ENCODE data around the gene PROCA1. TPM values are rescaled to one million over a fixed set of nuclear protein-coding genes. Genes with fewer than 3 reads are reported as not detected.

PROCA1 gene
- total and polyA plus RNA-seq, 8 donors, result 1.9 to 8.3 (median 6.5) TPM

DNA sequence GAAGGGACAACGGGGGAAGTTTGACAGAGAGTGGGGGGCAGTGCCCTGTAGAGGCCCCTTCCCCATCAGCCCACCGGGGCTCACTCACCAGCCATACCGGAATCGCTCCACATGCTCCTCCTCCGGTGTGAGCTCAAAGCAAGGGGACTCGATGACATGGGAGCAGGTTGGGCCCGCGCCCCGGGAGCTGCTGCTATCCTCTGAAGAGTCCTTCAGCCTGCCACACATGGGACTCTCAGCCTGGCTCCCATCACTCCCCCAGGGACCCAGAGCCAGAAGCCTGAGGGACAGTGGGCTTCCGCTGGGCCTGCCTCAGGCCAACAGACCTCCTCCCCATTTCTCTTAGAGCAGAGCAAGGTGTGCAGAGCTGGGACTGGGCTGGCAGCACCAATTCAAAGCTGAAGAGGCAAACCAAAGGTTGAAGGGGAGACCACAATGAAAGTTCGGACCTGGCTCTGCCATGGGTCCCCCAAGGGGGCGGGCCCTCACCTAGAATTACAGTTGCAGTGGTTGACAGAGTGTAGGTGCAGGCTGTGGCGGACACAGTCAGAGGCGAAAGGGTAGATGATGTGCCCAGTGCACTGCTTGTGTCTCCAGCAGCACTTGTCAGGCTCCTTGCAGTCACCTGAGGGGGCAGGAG lies 7.3 kb downstream of the PROCA1 start:
- H3K9me3 ChIP-seq, result no peaks in the 10 kb centered on the region
- no peaks in the 10 kb centered on the region for H3K4me1 ChIP-seq
- no peaks in the 10 kb centered on the region for H3K27me3 ChIP-seq
- H3K27ac ChIP-seq, result no peak overlapping the region
- TF ChIP-seq, protein P1, sequence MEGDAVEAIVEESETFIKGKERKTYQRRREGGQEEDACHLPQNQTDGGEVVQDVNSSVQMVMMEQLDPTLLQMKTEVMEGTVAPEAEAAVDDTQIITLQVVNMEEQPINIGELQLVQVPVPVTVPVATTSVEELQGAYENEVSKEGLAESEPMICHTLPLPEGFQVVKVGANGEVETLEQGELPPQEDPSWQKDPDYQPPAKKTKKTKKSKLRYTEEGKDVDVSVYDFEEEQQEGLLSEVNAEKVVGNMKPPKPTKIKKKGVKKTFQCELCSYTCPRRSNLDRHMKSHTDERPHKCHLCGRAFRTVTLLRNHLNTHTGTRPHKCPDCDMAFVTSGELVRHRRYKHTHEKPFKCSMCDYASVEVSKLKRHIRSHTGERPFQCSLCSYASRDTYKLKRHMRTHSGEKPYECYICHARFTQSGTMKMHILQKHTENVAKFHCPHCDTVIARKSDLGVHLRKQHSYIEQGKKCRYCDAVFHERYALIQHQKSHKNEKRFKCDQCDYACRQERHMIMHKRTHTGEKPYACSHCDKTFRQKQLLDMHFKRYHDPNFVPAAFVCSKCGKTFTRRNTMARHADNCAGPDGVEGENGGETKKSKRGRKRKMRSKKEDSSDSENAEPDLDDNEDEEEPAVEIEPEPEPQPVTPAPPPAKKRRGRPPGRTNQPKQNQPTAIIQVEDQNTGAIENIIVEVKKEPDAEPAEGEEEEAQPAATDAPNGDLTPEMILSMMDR (IDR thresholded peaks at IDR 0.05), result no peak
- ATAC-seq (no peak), DNase-seq (no peak)
- H3K4me3 ChIP-seq, result no peak overlapping the region
- peaks cover 0 to 63% of the 10 kb centered on the region in 2 donors for H3K36me3 ChIP-seq
- intact Hi-C loops (cut with DNase I), result no loop called here

DNA sequence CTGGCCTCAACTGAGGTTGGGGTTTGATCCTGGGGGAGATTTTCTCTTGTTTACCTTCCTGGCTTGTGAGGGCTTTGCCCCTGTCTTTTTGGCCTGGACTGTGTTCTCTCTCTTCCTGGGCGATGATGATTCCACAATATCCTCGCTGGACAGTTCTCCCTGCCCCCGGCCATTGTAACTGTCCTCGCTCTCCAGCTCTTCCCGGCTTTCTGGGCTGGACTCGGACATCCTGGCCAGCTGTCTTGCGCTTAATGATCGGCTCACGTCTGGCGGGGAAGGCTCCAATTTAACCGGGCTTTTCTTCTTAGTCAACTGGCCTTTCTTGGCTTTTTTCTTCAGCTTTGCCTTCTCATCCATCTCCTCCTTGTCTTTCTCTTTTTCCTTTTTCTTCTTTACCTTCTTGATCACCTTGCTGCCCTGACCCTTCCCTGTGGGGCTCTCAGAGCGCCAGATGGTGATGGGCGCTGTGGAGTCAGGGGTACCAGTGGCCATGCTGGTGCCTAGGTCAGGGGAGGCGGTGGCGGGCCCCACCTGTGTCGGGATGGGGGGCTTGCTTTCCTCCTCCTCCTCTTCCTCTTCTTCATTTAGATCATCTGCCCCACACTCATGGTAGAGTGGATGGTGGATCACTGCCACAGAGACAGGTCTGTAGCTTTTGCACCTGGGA lies 8.0 kb downstream of the PROCA1 start:
- no peaks in the 10 kb centered on the region for H3K4me1 ChIP-seq
- DNase-seq, result no peak
- intact Hi-C loops (cut with DNase I), result no loop called here
- TF ChIP-seq, protein P1 (IDR thresholded peaks at IDR 0.05), result no peak
- no peak overlapping the region for H3K4me3 ChIP-seq
- ATAC-seq, result no peak
- H3K27me3 ChIP-seq, result no peaks in the 10 kb centered on the region
- H3K9me3 ChIP-seq, result no peaks in the 10 kb centered on the region
- no peak overlapping the region for H3K27ac ChIP-seq
- peaks cover 0 to 70% of the 10 kb centered on the region in 2 donors for H3K36me3 ChIP-seq

DNA sequence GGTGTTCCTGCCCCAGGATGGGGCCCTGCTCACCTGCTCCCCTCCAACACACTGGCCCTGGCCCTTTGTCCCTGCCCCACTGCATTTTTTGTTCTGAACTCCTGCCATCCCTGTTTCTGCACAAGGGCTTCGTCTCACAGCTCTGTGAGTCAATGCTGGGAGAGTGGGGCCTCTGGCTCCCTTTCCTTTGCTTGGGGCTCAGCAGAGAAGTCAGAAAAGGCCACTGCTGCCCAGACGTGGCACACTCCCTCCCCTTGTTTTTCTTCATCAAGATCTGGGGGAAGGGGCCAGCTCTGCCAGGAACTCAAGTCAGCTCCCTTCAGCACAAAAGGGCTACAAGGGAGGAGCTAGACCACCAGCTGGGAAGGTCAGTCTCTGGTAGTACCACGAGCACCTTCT lies 8.9 kb downstream of the PROCA1 start:
- intact Hi-C loops (cut with DNase I), result no loop called here
- Histone ChIP-seq H3K36me3 (peaks cover 0 to 79% of the 10 kb centered on the region in 2 donors), H3K27ac (no peak overlapping the region), H3K4me3 (no peak overlapping the region), H3K27me3 (no peaks in the 10 kb centered on the region), H3K9me3 (no peaks in the 10 kb centered on the region), H3K4me1 (no peaks in the 10 kb centered on the region)
- DNase-seq (no peak), ATAC-seq (no peak)
- TF ChIP-seq, protein P1 (IDR thresholded peaks at IDR 0.05), result no peak

DNA sequence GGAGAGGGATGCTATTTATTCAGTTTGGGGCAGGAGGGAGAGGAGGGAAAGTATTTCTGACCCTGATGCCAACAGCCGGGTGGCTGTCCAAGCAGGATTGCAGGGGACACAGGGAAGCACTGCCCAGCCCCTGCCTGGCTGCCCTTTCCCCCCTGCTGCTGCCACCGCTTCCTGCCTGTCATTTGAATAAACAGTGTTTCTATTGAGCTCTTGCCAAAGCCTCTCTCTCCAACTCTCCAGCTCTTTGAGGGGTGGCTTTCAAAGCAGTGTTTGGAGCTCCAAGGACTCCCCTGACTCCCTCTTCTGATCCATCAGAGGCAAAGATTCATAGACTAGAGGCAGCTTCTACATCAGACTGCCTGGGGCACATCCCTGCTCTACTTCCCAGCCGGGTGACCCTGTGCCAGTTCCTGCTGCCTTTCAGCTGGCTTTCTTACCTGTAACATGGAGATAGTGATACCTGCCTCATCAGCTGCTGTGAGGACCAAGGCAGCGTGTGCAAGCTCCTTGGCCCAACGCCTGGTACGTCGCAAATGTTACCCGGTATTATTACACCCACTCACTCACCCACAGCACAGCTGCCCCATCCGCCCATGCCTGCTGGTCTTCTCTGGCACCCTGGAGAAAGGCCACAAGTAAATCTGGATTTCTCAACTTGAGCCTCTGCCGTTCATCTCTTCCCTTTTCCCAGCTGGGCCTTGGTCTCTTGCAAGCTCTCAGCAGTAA lies 9.5 kb downstream of the PROCA1 start:
- intact Hi-C loops (cut with DNase I), result no loop called here
- H3K4me1 ChIP-seq, result no peaks in the 10 kb centered on the region
- no peak overlapping the region for H3K4me3 ChIP-seq
- ATAC-seq, result no peak
- no peak for DNase-seq
- no peak overlapping the region for H3K27ac ChIP-seq
- H3K9me3 ChIP-seq, result no peaks in the 10 kb centered on the region
- H3K36me3 ChIP-seq, result peaks cover 0 to 85% of the 10 kb centered on the region in 2 donors
- H3K27me3 ChIP-seq, result no peaks in the 10 kb centered on the region
- TF ChIP-seq, protein P1 (IDR thresholded peaks at IDR 0.05), result no peak

DNA sequence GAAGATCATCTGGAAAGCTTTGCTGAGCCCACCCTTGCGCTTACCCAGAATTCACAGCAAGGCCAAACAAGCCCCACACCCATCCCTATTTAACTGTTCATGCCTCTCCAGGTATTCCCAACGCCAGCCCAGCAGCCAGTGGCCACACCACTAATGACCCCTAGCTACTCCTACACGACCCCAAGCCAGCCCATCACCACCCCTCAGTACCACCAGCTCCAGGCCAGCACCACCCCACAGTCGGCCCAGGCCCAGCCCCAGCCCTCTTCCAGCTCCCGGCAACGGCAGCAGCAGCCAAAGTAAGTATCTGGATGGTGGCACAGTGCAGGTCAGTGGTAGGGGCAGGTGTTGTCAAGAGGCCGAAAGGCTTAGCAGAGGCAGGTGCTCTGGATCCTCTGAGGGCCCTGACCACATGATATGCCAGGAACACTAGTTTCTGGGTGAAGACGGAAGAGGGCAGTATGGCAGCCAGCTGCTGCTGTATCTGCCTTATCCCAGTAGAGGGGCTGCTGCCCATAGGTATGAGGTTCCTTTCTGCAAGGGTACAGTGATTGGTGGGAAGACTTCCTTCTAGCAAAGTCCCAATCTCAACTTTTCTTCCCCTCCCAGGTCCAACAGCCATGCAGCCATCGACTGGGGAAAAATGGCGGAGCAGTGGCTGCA lies 10.7 kb downstream of the PROCA1 start:
- DNase-seq (no peak), ATAC-seq (no peak)
- intact Hi-C loops (cut with DNase I), result no loop called here
- peaks cover 0 to 95% of the 10 kb centered on the region in 2 donors for H3K36me3 ChIP-seq
- no peaks in the 10 kb centered on the region for H3K9me3 ChIP-seq
- no peak overlapping the region for H3K4me3 ChIP-seq
- no peaks in the 10 kb centered on the region for H3K27me3 ChIP-seq
- no peaks in the 10 kb centered on the region for H3K4me1 ChIP-seq
- no peak overlapping the region for H3K27ac ChIP-seq
- TF ChIP-seq, protein P1 (IDR thresholded peaks at IDR 0.05), result no peak
